NCI-H748 (cell line): ENCODE data around the gene DDX23.

ENCODE experiments used
- DNase-seq: peaks from one replicate; lab custom pipeline; 2025; ENCODE audit not compliant: unreplicated experiment; lab: John Stamatoyannopoulos, UW

DDX23 gene

GRCh38 chr12:48800971-48801370 is 51.0 kb downstream of the DDX23 start:
- DNase-seq, result no peak

- no peak for DNase-seq
These were observed 51.5 kb downstream of the DDX23 start for GRCh38 chr12:48800457-48800856.

- no peak for DNase-seq
These were observed 55.0 kb downstream of the DDX23 start for GRCh38 chr12:48796976-48797375.

GRCh38 chr12:48795550-48796455 is 56.2 kb downstream of the DDX23 start:
- peak; percentile 77 for DNase-seq

GRCh38 chr12:48794870-48795269 is 57.1 kb downstream of the DDX23 start:
- no peak for DNase-seq

GRCh38 chr12:48793696-48794095 is 58.3 kb downstream of the DDX23 start:
- DNase-seq, result no peak

- DNase-seq, result no peak
These were observed 62.1 kb downstream of the DDX23 start for GRCh38 chr12:48789858-48790326.

GRCh38 chr12:48788854-48789775 is 62.8 kb downstream of the DDX23 start, which contains the start of gene ADCY6:
Gene ADCY6 (minus strand): TSS chr12:48789089. CDS start chr12:48783434, 5,655 bp downstream.
- DNase-seq, result peak; percentile 74

- DNase-seq, result no peak
These were observed 63.5 kb downstream of the DDX23 start for GRCh38 chr12:48788524-48788853.

GRCh38 chr12:48787791-48788523 is 64.0 kb downstream of the DDX23 start:
- no peak for DNase-seq

- no peak for DNase-seq
These were observed 65.1 kb downstream of the DDX23 start for GRCh38 chr12:48786591-48787544.

- DNase-seq, result no peak
These were observed 68.5 kb downstream of the DDX23 start for GRCh38 chr12:48783432-48783831.

- DNase-seq, result no peak
These were observed 69.2 kb downstream of the DDX23 start for GRCh38 chr12:48782457-48783395.

GRCh38 chr12:48781750-48782456 is 70.1 kb downstream of the DDX23 start:
- DNase-seq, result no peak

GRCh38 chr12:48780381-48781025 is 71.5 kb downstream of the DDX23 start:
- no peak for DNase-seq

GRCh38 chr12:48779869-48780268 is 72.1 kb downstream of the DDX23 start:
- DNase-seq, result no peak
